OCI-LY7 (cell line): ENCODE results near the gene KCNB1.

ENCODE experiments used
- EZH2phosphoT487 ChIP-seq: fragments of 200-600 bp; sonication (generic); IDR thresholded peaks from 2 replicates; pipeline ENCODE4 v1.6.1; 2018; ENCODE audit warnings: low read depth, borderline replicate concordance, mild to moderate bottlenecking, mixed run types, antibody characterized with exemption, low read length, moderate library complexity, mixed read lengths
- TF ChIP-seq, protein P1 (sequence below): fragments of 200-600 bp; sonication (generic); conservative IDR thresholded peaks from 2 replicates; pipeline ENCODE4 v1.5.1; 2014; ENCODE audit warnings: mild to moderate bottlenecking, antibody characterized with exemption, low read length, moderate library complexity, mixed read lengths

DNA sequence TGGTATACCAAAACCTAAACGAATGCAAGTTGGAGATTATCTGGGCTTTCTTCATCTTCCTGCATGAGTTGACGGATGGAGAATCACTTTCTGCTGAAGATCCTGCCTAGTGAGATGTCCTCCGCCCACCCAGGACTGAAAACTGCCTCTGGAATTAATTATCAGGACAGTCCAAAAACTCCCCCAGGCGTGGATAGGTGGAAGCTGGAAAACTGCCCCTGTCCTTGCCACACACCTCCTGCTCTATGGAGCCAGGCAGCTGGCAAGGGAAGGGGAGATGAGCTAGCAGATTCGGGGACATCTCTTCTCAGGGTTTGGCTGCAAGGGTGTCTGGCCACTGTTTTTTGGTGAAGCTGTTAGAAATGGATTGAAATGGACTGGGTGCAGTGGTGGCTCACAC is 115.4 kb downstream of the KCNB1 start:
- TF ChIP-seq, protein P1, sequence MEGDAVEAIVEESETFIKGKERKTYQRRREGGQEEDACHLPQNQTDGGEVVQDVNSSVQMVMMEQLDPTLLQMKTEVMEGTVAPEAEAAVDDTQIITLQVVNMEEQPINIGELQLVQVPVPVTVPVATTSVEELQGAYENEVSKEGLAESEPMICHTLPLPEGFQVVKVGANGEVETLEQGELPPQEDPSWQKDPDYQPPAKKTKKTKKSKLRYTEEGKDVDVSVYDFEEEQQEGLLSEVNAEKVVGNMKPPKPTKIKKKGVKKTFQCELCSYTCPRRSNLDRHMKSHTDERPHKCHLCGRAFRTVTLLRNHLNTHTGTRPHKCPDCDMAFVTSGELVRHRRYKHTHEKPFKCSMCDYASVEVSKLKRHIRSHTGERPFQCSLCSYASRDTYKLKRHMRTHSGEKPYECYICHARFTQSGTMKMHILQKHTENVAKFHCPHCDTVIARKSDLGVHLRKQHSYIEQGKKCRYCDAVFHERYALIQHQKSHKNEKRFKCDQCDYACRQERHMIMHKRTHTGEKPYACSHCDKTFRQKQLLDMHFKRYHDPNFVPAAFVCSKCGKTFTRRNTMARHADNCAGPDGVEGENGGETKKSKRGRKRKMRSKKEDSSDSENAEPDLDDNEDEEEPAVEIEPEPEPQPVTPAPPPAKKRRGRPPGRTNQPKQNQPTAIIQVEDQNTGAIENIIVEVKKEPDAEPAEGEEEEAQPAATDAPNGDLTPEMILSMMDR, result no peak
- no peak for TF ChIP-seq EZH2phosphoT487
